Endothelial cell of umbilical vein (primary cell): Measurements from ENCODE around the gene LTBP2. TPM values are rescaled to one million over a fixed set of nuclear protein-coding genes. Genes with fewer than 3 reads are reported as not detected.

Experiments
- Bru-seq: library from RNA; stranded (reverse); fragments of 400-500 nt; gene quantifications from one replicate; lab custom pipeline; 2021; lab: Mats Ljungman, UMichigan
- BruChase-seq, 2 experiments: library from RNA; stranded (reverse); fragments of 400-500 nt; gene quantifications; one replicate each; lab custom pipeline; 2021; lab: Mats Ljungman, UMichigan
- BruUV-seq: library from RNA; stranded (reverse); fragments of 400-500 nt; replicated peaks from 2 replicates; lab custom pipeline; 2021; lab: Mats Ljungman, UMichigan
- CTCF ChIA-PET: fragments of 300-600, 350-600 bp; sonication (Branson Sonifier 250); formaldehyde crosslinking; loops from one replicate; lab custom pipeline; 2021; ENCODE audit warnings: antibody characterized with exemption, inconsistent platforms; lab: Charles Lee
- POLR2A ChIA-PET: fragments of 300-600, 350-600 bp; sonication (Branson Sonifier 250); formaldehyde crosslinking; loops from one replicate; lab custom pipeline; 2021; ENCODE audit warnings: antibody characterized with exemption, inconsistent platforms; lab: Charles Lee
- DNase-seq: peaks from one replicate; pipeline ENCODE4 v3.0.0-alpha.2; 2011; ENCODE audit warnings: low read depth, low spot score
- FAIRE-seq: peaks from 2 replicates; lab custom pipeline; 2011; peaks lifted over from hg19 to GRCh38; lab: Jason Lieb, UNC
- H2AFZ ChIP-seq: 2 replicates; pipeline ENCODE4 v1.6.0; 2012; ENCODE audit warnings: low read depth, low read length, control low read depth, inconsistent platforms
- H3K27ac ChIP-seq: 2 replicates; pipeline ENCODE4 v1.5.1; 2011; ENCODE audit warnings: low read depth, mild to moderate bottlenecking, control low read depth, low read length, moderate library complexity; ENCODE audit not compliant: insufficient read depth
- H3K27me3 ChIP-seq, 2 experiments: 2 replicates each; pipeline versions ENCODE4 v1.6.0 to v1.6.1; 2011; ENCODE audit warnings: low read length in 2 of 2, mixed read lengths in 1 of 2; ENCODE audit not compliant: control insufficient read depth in 2 of 2, insufficient read depth in 2 of 2
- H3K36me3 ChIP-seq, 2 experiments: 2 replicates in 1 of 2; 3 replicates in 1 of 2; pipeline ENCODE4 v1.5.1; 2011; ENCODE audit warnings: low read length in 2 of 2, mild to moderate bottlenecking in 1 of 2, moderate library complexity in 1 of 2; ENCODE audit not compliant: control insufficient read depth in 2 of 2, insufficient read depth in 2 of 2; ENCODE audit errors: extremely low read depth in 1 of 2
- H3K4me1 ChIP-seq: 3 replicates; pipeline ENCODE4 v1.5.1; 2011; ENCODE audit warnings: mild to moderate bottlenecking, low read length; ENCODE audit not compliant: control insufficient read depth, insufficient read depth; ENCODE audit errors: extremely low read depth
- H3K4me2 ChIP-seq: 2 replicates; pipeline ENCODE4 v1.6.1; 2011; ENCODE audit warnings: low read length, control low read depth, mixed read lengths; ENCODE audit not compliant: insufficient read depth
- H3K4me3 ChIP-seq, 3 experiments: fragments of 200-600 bp in 1 of 3; sonication (generic), shearing (Covaris generic) in 1 of 3; replicated peaks in 1 of 3; 2 replicates each; pipeline ENCODE4 v1.5.1; 2011 to 2016; ENCODE audit warnings: control low read depth in 3 of 3, low read length in 3 of 3, mild to moderate bottlenecking in 2 of 3, inconsistent platforms in 1 of 3, low read depth in 1 of 3, moderate library complexity in 1 of 3; ENCODE audit not compliant: insufficient read depth in 1 of 3
- H3K79me2 ChIP-seq: 2 replicates; pipeline ENCODE4 v1.6.0; 2012; ENCODE audit warnings: low read length, inconsistent platforms; ENCODE audit not compliant: control insufficient read depth, insufficient read depth
- H3K9ac ChIP-seq: replicated peaks from 2 replicates; pipeline ENCODE3; 2011; ENCODE audit warnings: low read length, control low read depth; ENCODE audit not compliant: insufficient read depth; ENCODE audit errors: extremely low read depth
- H3K9me1 ChIP-seq: replicated peaks from 3 replicates; pipeline ENCODE4 v1.6.0; 2011; ENCODE audit warnings: mild to moderate bottlenecking, low read length; ENCODE audit not compliant: control insufficient read depth, insufficient read depth; ENCODE audit errors: extremely low read depth
- H3K9me3 ChIP-seq: replicated peaks from 2 replicates; pipeline ENCODE4 v1.5.1; 2012; ENCODE audit warnings: low read length, inconsistent platforms; ENCODE audit not compliant: control insufficient read depth, insufficient read depth
- H4K20me1 ChIP-seq: replicated peaks from 2 replicates; pipeline ENCODE3; 2011; ENCODE audit warnings: mild to moderate bottlenecking, low read length; ENCODE audit not compliant: control insufficient read depth, insufficient read depth; ENCODE audit errors: extremely low read depth
- POLR2A ChIP-seq: IDR thresholded peaks from 2 replicates; pipeline ENCODE4 v1.6.1; 2012; ENCODE audit warnings: low read depth, mild to moderate bottlenecking, control low read depth, low read length
- POLR2AphosphoS5 ChIP-seq: IDR thresholded peaks from 2 replicates; pipeline ENCODE4 v1.6.1; 2012; ENCODE audit warnings: low read depth, mild to moderate bottlenecking, control low read depth, low read length, moderate library complexity; ENCODE audit not compliant: insufficient read depth
- dilution Hi-C: fragments of 300-500 bp; cut with MboI; formaldehyde crosslinking; loops from one replicate; pipeline ENCODE4 v1.15.0; 2019; ENCODE audit warnings: low sequenced_read_pairs; ENCODE audit not compliant: extremely low pct_ligation_motif_present
- intact Hi-C: fragments of 100-400 bp; cut with micrococcal nuclease; formaldehyde crosslinking; loops from one replicate; pipeline ENCODE4 v1.10.0; 2022
- long read RNA-seq: library from polyadenylated mRNA; stranded (forward); transcript quantifications from one replicate; pipeline ENCODE4 v2.0.0, GENCODE V29; 2021
- polyA minus RNA-seq, 3 experiments: library from RNA; depleted of rRNA, polyadenylated mRNA; stranded (reverse); fragments of >200 nt; gene quantifications; 1 replicate in 1 of 3; 2 replicates in 2 of 3; pipeline ENCODE4 v1.2.3, GENCODE V29; 2011
- polyA plus RNA-seq, 4 experiments: library from polyadenylated mRNA; depleted of rRNA in 3 of 4; stranded (reverse) in 3 of 4; unstranded in 1 of 4; fragments of >200 nt; gene quantifications; 2 replicates each; pipeline versions ENCODE4 v1.2.1 to v1.2.3, GENCODE V29; 2011 to 2012; ENCODE audit warnings: missing spikeins in 1 of 4
- total RNA-seq: library from RNA; stranded (reverse); gene quantifications from 2 replicates; pipeline ENCODE4 v1.2.3, GENCODE V29; 2021
- TF ChIP-seq, protein P1 (sequence below), 2 donors: IDR thresholded peaks; 1 replicate in 1 of 2; 2 replicates in 1 of 2; pipeline ENCODE4 v1.5.1; 2011; ENCODE audit warnings: low read length in 2 of 2, mild to moderate bottlenecking in 2 of 2, moderate library complexity in 2 of 2, control low read depth in 1 of 2, inconsistent platforms in 1 of 2, low read depth in 1 of 2; ENCODE audit not compliant: insufficient read depth in 1 of 2; ENCODE audit errors: extremely low read depth in 1 of 2

LTBP2 gene
- total RNA-seq, result 264 and 268 TPM in 2 replicates
- 208 and 209 TPM in 2 replicates for polyA plus RNA-seq
- polyA plus RNA-seq (2011; cell fraction: cytosol; rRNA removed), result 182 and 200 TPM in 2 replicates
- 302 and 337 TPM in 2 replicates for polyA plus RNA-seq (2011; cell fraction: nucleus; rRNA removed)
- 319 and 426 TPM in 2 replicates for polyA plus RNA-seq (2012)
- 357 and 369 TPM in 2 replicates for polyA minus RNA-seq
- polyA minus RNA-seq (2011; cell fraction: cytosol; rRNA and poly(A)+ RNA removed), result not detected
- 150 and 213 TPM in 2 replicates for polyA minus RNA-seq (2011; cell fraction: nucleus; rRNA and poly(A)+ RNA removed)
- percentile 83 among the genes with signal in this experiment for Bru-seq, nascent RNA
- BruChase-seq, experiment 1, labeled RNA remaining after a 6-hour chase, result percentile 90 among the genes with signal in this experiment
- BruChase-seq, experiment 2, labeled RNA remaining after a 2-hour chase, result percentile 89 among the genes with signal in this experiment
- long read RNA-seq, transcript LTBP2-203 (2 exons, 863 nt), result major isoform, 8 of 261 reads
- long read RNA-seq, partial matches to known transcripts, result 154 of 261 reads
- long read RNA-seq, other reads (novel, unspliced or antisense), result 99 of 261 reads

DNA sequence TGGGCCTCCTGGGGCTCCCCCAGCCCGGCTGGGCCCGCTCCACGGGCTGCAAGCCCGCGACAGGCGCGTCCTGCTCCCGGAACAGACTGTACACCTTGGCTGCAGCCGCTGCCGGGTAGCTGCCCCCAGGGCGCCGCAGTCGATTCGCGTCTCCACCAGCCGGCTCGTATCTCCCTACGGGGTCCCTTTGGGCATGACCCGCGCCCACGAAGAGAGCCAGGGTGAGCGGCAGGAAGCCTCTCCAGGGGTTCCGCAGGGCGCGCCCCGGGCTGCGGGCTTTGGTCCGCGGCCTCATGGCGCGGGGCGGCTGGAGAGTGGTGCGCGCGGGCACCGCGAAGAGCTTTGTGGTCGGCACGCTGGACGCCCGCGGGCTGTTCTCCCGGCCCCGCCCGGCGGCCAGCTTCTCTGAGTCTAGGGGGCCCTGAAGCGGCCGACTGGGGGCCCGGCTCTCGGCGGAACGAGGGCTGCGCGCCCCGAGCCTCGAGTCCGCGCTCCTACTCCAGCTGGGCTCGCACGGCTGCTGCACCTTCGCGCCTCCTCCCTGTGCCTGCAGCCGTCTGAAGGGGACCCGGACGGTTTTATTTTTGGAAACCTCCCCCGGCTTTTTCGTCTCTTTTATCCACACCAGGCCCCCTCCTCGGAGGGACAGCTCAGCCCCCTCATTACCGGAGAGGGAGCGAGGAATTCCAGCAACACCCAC, at the start of gene LTBP2:
LTBP2 (minus strand) TSS at position 588 of the 700 bp plus-strand sequence; CDS start at position 295, 293 bp downstream.
- peak; percentile 15 for TF ChIP-seq POLR2AphosphoS5
- TF ChIP-seq, protein P1, sequence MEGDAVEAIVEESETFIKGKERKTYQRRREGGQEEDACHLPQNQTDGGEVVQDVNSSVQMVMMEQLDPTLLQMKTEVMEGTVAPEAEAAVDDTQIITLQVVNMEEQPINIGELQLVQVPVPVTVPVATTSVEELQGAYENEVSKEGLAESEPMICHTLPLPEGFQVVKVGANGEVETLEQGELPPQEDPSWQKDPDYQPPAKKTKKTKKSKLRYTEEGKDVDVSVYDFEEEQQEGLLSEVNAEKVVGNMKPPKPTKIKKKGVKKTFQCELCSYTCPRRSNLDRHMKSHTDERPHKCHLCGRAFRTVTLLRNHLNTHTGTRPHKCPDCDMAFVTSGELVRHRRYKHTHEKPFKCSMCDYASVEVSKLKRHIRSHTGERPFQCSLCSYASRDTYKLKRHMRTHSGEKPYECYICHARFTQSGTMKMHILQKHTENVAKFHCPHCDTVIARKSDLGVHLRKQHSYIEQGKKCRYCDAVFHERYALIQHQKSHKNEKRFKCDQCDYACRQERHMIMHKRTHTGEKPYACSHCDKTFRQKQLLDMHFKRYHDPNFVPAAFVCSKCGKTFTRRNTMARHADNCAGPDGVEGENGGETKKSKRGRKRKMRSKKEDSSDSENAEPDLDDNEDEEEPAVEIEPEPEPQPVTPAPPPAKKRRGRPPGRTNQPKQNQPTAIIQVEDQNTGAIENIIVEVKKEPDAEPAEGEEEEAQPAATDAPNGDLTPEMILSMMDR (IDR thresholded peaks at IDR 0.05; ENCODE audit: extremely low read depth in 1 of 2, insufficient read depth in 1 of 2, low read depth in 1 of 2, low read length in 2 of 2), result no peak
- TF ChIP-seq POLR2A, result peak; percentile 40
- no peaks in the 10 kb centered on the region for H3K9me1 ChIP-seq
- peak within 1 kb of the TSS; percentile 52 for H3K27ac ChIP-seq
- TSS peak; percentile 39 for BruUV-seq
- peak within 1 kb of the TSS; percentile 76 for H3K4me2 ChIP-seq
- dilution Hi-C loops (no loop called here), intact Hi-C loops (loop anchor here (1.0 kb wide), 2 partner anchors 27 to 152 kb away; partner anchors contain the start of gene YLPM1)
- peaks cover 80% of the 10 kb centered on the region for H3K79me2 ChIP-seq
- ChIA-PET CTCF (interaction anchor here (0.7 to 6.2 kb wide), 30 partner anchors 10 to 294 kb away, joined by 3 to 202 read pairs (median 4); partner anchors contain the start of genes ISCA2, NPC2 and YLPM1), POLR2A (interaction anchor here (0.6 to 1.2 kb wide), 3 partner anchors 9 to 66 kb away, joined by 3 to 7 read pairs (median 5); no protein-coding TSS in a partner anchor)
- H3K4me1 ChIP-seq, result peaks cover 60% of the 10 kb centered on the region
- FAIRE-seq, result peak; percentile 4
- no peaks in the 10 kb centered on the region for H4K20me1 ChIP-seq
- peak within 1 kb of the TSS; percentile 79 for H3K9ac ChIP-seq
- H3K9me3 ChIP-seq, result no peaks in the 10 kb centered on the region
- no peaks in the 10 kb centered on the region for H3K27me3 ChIP-seq
- H3K36me3 ChIP-seq, result no peaks in the 10 kb centered on the region
- peak within 1 kb of the TSS; percentile 81 to 88 (median 88) for H3K4me3 ChIP-seq
- DNase-seq, result no peak
- peak within 1 kb of the TSS; percentile 28 for H2AFZ ChIP-seq
